GM21619 (cell line): ENCODE results near the gene TWF2.
"Not testable (repeated sequence)": the region's sequence is repeated elsewhere in the genome, so short reads cannot be mapped to it uniquely, and the experiment has no call there.

Source experiments
- ATAC-seq: cut with Tn5 transposase; IDR thresholded peaks from one replicate; pipeline ENCODE4 v1.9.1; 2021; ENCODE audit not compliant: unreplicated experiment

Gene TWF2

GRCh38 chr3:52238761-52239701, at the start of gene TWF2:
TSS of gene TWF2 (minus strand) at chr3:52239158. CDS start at chr3:52239016, 142 bp downstream.
- peak; percentile 73 for ATAC-seq

GRCh38 chr3:52288674-52289073, 49.7 kb upstream of the TWF2 start:
- no peak for ATAC-seq

- no peak for ATAC-seq
These were observed 47.8 kb upstream of the TWF2 start for GRCh38 chr3:52286777-52287110.

GRCh38 chr3:52284051-52284450, 45.1 kb upstream of the TWF2 start:
- ATAC-seq = not testable (repeated sequence)

GRCh38 chr3:52283306-52283705, 44.3 kb upstream of the TWF2 start:
- ATAC-seq = no peak

- no peak for ATAC-seq
These were observed 43.2 kb upstream of the TWF2 start for GRCh38 chr3:52281981-52282801.

GRCh38 chr3:52280050-52280461, 41.1 kb upstream of the TWF2 start:
- ATAC-seq = no peak

GRCh38 chr3:52279596-52279995, 40.6 kb upstream of the TWF2 start:
- ATAC-seq = no peak

GRCh38 chr3:52278510-52279069, 39.6 kb upstream of the TWF2 start, which contains the start of gene WDR82:
TSS of gene WDR82 (minus strand) at chr3:52278649. CDS start at chr3:52278361, 288 bp downstream.
- peak; percentile 81 for ATAC-seq

- peak; percentile 63 for ATAC-seq
These were observed 39.1 kb upstream of the TWF2 start for GRCh38 chr3:52277972-52278509.

- no peak for ATAC-seq
These were observed 38.4 kb upstream of the TWF2 start for GRCh38 chr3:52277071-52277964.

- ATAC-seq = not testable (repeated sequence)
These were observed 35.8 kb upstream of the TWF2 start for GRCh38 chr3:52274781-52275180.

GRCh38 chr3:52272831-52273230, 33.9 kb upstream of the TWF2 start:
- no peak for ATAC-seq

- not testable (repeated sequence) for ATAC-seq
These were observed 33.2 kb upstream of the TWF2 start for GRCh38 chr3:52272172-52272571.

GRCh38 chr3:52270252-52270754, 31.3 kb upstream of the TWF2 start:
- no peak for ATAC-seq

GRCh38 chr3:52269776-52270175, 30.8 kb upstream of the TWF2 start:
- no peak for ATAC-seq

- no peak for ATAC-seq
These were observed 29.1 kb upstream of the TWF2 start for GRCh38 chr3:52268036-52268435.

GRCh38 chr3:52265387-52265786, 26.4 kb upstream of the TWF2 start:
- no peak for ATAC-seq

- no peak for ATAC-seq
These were observed 23.5 kb upstream of the TWF2 start for GRCh38 chr3:52262447-52262846.

- ATAC-seq = no peak
These were observed 20.5 kb upstream of the TWF2 start for GRCh38 chr3:52259448-52259847.
